Measurements from ENCODE around the gene FUT8. TPM values are rescaled to one million over a fixed set of nuclear protein-coding genes. Genes with fewer than 3 reads are reported as not detected.

The FUT8 gene
- total and polyA plus RNA-seq, 7 donors: 3.2 to 8.6 (median 5.5) TPM

- no peaks in the 10 kb centered on the region for H3K9me3 ChIP-seq
- no peaks in the 10 kb centered on the region for H3K36me3 ChIP-seq (ENCODE audit: insufficient read depth in 1 of 2, low read depth in 1 of 2)
- no peak overlapping the region for H3K27ac ChIP-seq
- WGBS, 3 donors: 40 to 78% (median 57%) methylated on average over 2 of the region's 2 CpGs
- TF ChIP-seq, protein P1, sequence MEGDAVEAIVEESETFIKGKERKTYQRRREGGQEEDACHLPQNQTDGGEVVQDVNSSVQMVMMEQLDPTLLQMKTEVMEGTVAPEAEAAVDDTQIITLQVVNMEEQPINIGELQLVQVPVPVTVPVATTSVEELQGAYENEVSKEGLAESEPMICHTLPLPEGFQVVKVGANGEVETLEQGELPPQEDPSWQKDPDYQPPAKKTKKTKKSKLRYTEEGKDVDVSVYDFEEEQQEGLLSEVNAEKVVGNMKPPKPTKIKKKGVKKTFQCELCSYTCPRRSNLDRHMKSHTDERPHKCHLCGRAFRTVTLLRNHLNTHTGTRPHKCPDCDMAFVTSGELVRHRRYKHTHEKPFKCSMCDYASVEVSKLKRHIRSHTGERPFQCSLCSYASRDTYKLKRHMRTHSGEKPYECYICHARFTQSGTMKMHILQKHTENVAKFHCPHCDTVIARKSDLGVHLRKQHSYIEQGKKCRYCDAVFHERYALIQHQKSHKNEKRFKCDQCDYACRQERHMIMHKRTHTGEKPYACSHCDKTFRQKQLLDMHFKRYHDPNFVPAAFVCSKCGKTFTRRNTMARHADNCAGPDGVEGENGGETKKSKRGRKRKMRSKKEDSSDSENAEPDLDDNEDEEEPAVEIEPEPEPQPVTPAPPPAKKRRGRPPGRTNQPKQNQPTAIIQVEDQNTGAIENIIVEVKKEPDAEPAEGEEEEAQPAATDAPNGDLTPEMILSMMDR (IDR thresholded peaks at IDR 0.05): no peak
- no peaks in the 10 kb centered on the region for H3K27me3 ChIP-seq (ENCODE audit: insufficient read depth in 3 of 3, low read length in 2 of 3)
- no peaks in the 10 kb centered on the region for H3K4me1 ChIP-seq
- DNase-seq (no peak), ATAC-seq (no peak)
- intact Hi-C loops (cut with DNase I): no loop called here
- no peak overlapping the region for H3K4me3 ChIP-seq
These were observed 21.1 kb downstream of the FUT8 start for GRCh38 chr14:65433646-65434045.

GRCh38 chr14:65434216-65434850, 21.8 kb downstream of the FUT8 start:
- H3K4me3 ChIP-seq: no peak overlapping the region
- H3K27ac ChIP-seq: no peak overlapping the region
- no peaks in the 10 kb centered on the region for H3K36me3 ChIP-seq (ENCODE audit: insufficient read depth in 1 of 2, low read depth in 1 of 2)
- intact Hi-C loops (cut with DNase I): no loop called here
- H3K27me3 ChIP-seq (ENCODE audit: insufficient read depth in 3 of 3, low read length in 2 of 3): no peaks in the 10 kb centered on the region
- no peak for DNase-seq
- WGBS, 3 donors: 38 to 43% (median 42%) methylated on average over 3 of the region's 3 CpGs
- TF ChIP-seq, protein P1 (IDR thresholded peaks at IDR 0.05): no peak
- ATAC-seq: no peak
- no peaks in the 10 kb centered on the region for H3K4me1 ChIP-seq
- no peaks in the 10 kb centered on the region for H3K9me3 ChIP-seq

- no peaks in the 10 kb centered on the region for H3K36me3 ChIP-seq (ENCODE audit: insufficient read depth in 1 of 2, low read depth in 1 of 2)
- ATAC-seq: no peak
- H3K4me1 ChIP-seq: no peaks in the 10 kb centered on the region
- H3K4me3 ChIP-seq: no peak overlapping the region
- H3K27ac ChIP-seq: no peak overlapping the region
- 83 to 91% (median 85%) methylated on average over 1 of the region's 1 CpG for WGBS, 3 donors
- H3K9me3 ChIP-seq: no peaks in the 10 kb centered on the region
- DNase-seq: no peak
- H3K27me3 ChIP-seq (ENCODE audit: insufficient read depth in 3 of 3, low read length in 2 of 3): no peaks in the 10 kb centered on the region
- intact Hi-C loops (cut with DNase I): no loop called here
- TF ChIP-seq, protein P1 (IDR thresholded peaks at IDR 0.05): no peak
These were observed 25.9 kb downstream of the FUT8 start for GRCh38 chr14:65438266-65438933.

DNA sequence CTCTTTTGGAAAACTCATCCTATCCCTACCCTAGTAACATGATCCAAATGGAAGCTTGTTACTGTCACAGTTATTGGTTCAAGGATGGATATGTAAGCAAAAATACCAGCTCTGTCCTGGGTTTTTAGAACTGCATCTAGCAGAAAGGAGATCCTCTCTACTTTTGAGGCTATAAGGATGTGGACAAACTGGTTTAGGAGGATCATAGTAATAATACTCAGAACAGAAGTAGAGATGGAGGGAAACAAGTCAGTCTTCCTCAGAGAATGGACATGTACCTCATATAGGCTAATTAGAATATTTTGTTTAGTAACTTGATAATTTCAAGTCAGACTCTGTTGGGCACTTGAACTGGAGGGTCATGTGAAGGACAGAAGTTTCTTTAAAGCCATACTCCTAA, 26.6 kb downstream of the FUT8 start:
- Histone ChIP-seq H3K4me3 (no peak overlapping the region), H3K36me3 (ENCODE audit: insufficient read depth in 1 of 2, low read depth in 1 of 2) (no peaks in the 10 kb centered on the region), H3K9me3 (no peaks in the 10 kb centered on the region), H3K4me1 (no peaks in the 10 kb centered on the region), H3K27me3 (ENCODE audit: insufficient read depth in 3 of 3, low read length in 2 of 3) (no peaks in the 10 kb centered on the region), H3K27ac (no peak overlapping the region)
- intact Hi-C loops (cut with DNase I): no loop called here
- TF ChIP-seq, protein P1 (IDR thresholded peaks at IDR 0.05): no peak
- no peak for DNase-seq
- ATAC-seq: no peak
